ENCODE results near the gene ANKRD63. TPM values are rescaled to one million over a fixed set of nuclear protein-coding genes. Genes with fewer than 3 reads are reported as not detected.

Gene ANKRD63
- polyA plus RNA-seq, 1 of the 3 experiments (the other 2 are of a cell fraction): not detected

- TF ChIP-seq REST (IDR thresholded peaks at IDR 0.05; ENCODE audit: low read depth, low read length) (no peak), NRF1 (IDR thresholded peaks at IDR 0.05; ENCODE audit: low read depth, low read length) (no peak), CHD2 (IDR thresholded peaks at IDR 0.05; ENCODE audit: low read length, partially characterized antibody) (no peak), NFIC (IDR thresholded peaks at IDR 0.05; ENCODE audit: borderline replicate concordance) (no peak), EP300 (IDR thresholded peaks at IDR 0.05; ENCODE audit: borderline replicate concordance in 1 of 2, low read depth in 1 of 2, low read length in 1 of 2) (no peak), USF2 (IDR thresholded peaks at IDR 0.05; ENCODE audit: borderline replicate concordance, low read depth, low read length) (no peak), FOSL2 (IDR thresholded peaks at IDR 0.05; ENCODE audit: borderline replicate concordance, low read depth) (no peak), RAD21 (IDR thresholded peaks at IDR 0.05; ENCODE audit: low read length) (no peak), SMC3 (IDR thresholded peaks at IDR 0.05; ENCODE audit: low read depth, low read length) (no peak), MEF2A (IDR thresholded peaks at IDR 0.05; ENCODE audit: borderline replicate concordance, low read depth) (no peak)
Observed at GRCh38 chr15:40233727-40234577, 48.9 kb downstream of the ANKRD63 start (continued).

GRCh38 chr15:40232625-40233070, 50.2 kb downstream of the ANKRD63 start:
- Histone ChIP-seq H3K36me3 (replicated peaks in 1 of 2; ENCODE audit: control insufficient read depth in 1 of 2, insufficient read depth in 2 of 2, low read length in 1 of 2) (no peaks in the 10 kb centered on the region), H4K20me1 (ENCODE audit: insufficient read depth) (no peaks in the 10 kb centered on the region), H3K9me3 (no peaks in the 10 kb centered on the region), H3K9me2 (no peaks in the 10 kb centered on the region), H3K79me2 (ENCODE audit: insufficient read depth) (no peaks in the 10 kb centered on the region), H3K27me3 (ENCODE audit: insufficient read depth) (no peaks in the 10 kb centered on the region), H3K4me2 (no peak overlapping the region), H3K9ac (no peak overlapping the region), H3K27ac (ENCODE audit: low read depth in 2 of 2, low read length in 1 of 2) (no peak overlapping the region; a peak in 1 of 4 replicates), H2AFZ (ENCODE audit: low read depth) (no peak overlapping the region), H3K4me3 (ENCODE audit: low read depth in 2 of 2, low read length in 1 of 2) (no peak overlapping the region), H3K4me1 (ENCODE audit: control insufficient read depth in 1 of 2, insufficient read depth in 2 of 2, low read depth in 1 of 2, low read length in 1 of 2) (peaks cover 0 to 6% of the 10 kb centered on the region in 2 experiments; a peak in 1 of 4 replicates), H3F3A (replicated peaks; ENCODE audit: insufficient read depth) (peaks cover 4% of the 10 kb centered on the region)
- DNase-seq: no peak
- WGBS (ENCODE audit: low lambda C conversion rate): 100% methylated on average over 1 of the region's 7 CpGs
- CTCF ChIA-PET: interaction anchor here (0.9 to 34.5 kb wide), 3 partner anchors 15 to 144 kb away, joined by 3 to 720 read pairs (median 5); no protein-coding TSS in a partner anchor
- POLR2A ChIA-PET: no interaction called here
- no peak for TF ChIP-seq NFIC (IDR thresholded peaks at IDR 0.05; ENCODE audit: borderline replicate concordance)

Other genes with a start within 250 kb of the ANKRD63 start
- 489 and 501 TPM in 2 replicates for gene SRP14, start 243.9 kb downstream of the ANKRD63 start, polyA plus RNA-seq (2012; rRNA removed)
- 0.72 and 1.0 TPM in 2 replicates for gene BMF, start 174.2 kb downstream of the ANKRD63 start, polyA plus RNA-seq (2012; rRNA removed)
- 12.6 and 13.8 TPM in 2 replicates for gene BUB1B, start 122.0 kb downstream of the ANKRD63 start, polyA plus RNA-seq (2012; rRNA removed)
- 0.07 and 0.16 TPM in 2 replicates for gene PAK6, start 44.0 kb downstream of the ANKRD63 start, polyA plus RNA-seq (2012; rRNA removed)
- 0.15 TPM in 2 replicates for gene PLCB2, start 24.9 kb upstream of the ANKRD63 start, polyA plus RNA-seq (2012; rRNA removed)
- gene INAFM2, start 40.6 kb upstream of the ANKRD63 start, polyA plus RNA-seq (2012; rRNA removed): 7.8 and 9.8 TPM in 2 replicates
- gene CCDC9B, start 57.9 kb upstream of the ANKRD63 start, polyA plus RNA-seq (2012; rRNA removed): 13.7 and 14.2 TPM in 2 replicates
- gene PHGR1, start 68.0 kb upstream of the ANKRD63 start, polyA plus RNA-seq (2012; rRNA removed): not detected in 2 replicates
- gene DISP2, start 75.2 kb upstream of the ANKRD63 start, polyA plus RNA-seq (2012; rRNA removed): 0.08 and 0.12 TPM in 2 replicates
- 25.5 and 29.5 TPM in 2 replicates for gene KNSTRN, start 99.7 kb upstream of the ANKRD63 start, polyA plus RNA-seq (2012; rRNA removed)
- gene IVD, start 122.7 kb upstream of the ANKRD63 start, polyA plus RNA-seq (2012; rRNA removed): 54.2 and 73.8 TPM in 2 replicates
- gene BAHD1, start 157.9 kb upstream of the ANKRD63 start, polyA plus RNA-seq (2012; rRNA removed): 4.7 and 5.5 TPM in 2 replicates
- gene CHST14, start 187.9 kb upstream of the ANKRD63 start, polyA plus RNA-seq (2012; rRNA removed): 34.2 and 43.2 TPM in 2 replicates

All from SK-N-SH (cell line).